Activated naive CD4-positive, alpha-beta T cell treated with Interleukin-2 at 50 U/mL for 16 hours (primary cell): ENCODE measurements around the gene STAT4.

Source experiments
- DNase-seq: peaks from one replicate; pipeline ENCODE4 v3.0.0-alpha.2; 2020

The STAT4 gene

DNA sequence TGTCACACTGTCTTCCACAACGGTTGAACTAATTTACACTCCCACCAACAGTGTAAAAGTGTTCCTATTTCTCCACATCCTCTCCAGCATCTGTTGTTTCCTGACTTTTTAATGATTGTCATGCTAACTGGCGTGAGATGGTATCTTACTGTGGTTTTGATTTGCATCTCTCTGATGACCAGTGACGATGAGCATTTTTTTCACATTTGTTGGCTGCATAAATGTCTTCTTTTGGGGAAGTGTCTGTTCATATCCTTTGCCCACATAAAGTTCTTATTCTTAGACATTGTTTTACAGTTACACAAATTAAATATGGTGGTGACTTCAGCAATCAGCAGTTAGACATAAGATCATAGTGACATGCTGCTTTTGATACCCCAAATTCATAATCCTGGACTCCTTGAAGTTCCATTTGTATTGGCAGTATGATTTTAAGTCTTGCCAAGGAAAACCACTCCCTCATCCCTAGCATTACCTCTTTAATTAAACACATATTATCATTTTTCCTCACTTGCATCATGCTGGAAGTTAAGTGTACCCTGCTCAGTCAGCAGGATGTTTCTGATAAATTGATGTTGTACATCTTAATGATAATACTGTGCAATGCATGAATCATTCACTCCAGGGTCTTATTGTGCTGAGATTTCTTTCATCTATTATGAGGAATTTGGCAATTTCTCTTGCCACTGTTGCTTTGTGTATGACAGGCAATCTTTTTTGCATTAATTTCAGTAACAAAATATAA is 69.2 kb downstream of the STAT4 start:
- DNase-seq = no peak

DNA sequence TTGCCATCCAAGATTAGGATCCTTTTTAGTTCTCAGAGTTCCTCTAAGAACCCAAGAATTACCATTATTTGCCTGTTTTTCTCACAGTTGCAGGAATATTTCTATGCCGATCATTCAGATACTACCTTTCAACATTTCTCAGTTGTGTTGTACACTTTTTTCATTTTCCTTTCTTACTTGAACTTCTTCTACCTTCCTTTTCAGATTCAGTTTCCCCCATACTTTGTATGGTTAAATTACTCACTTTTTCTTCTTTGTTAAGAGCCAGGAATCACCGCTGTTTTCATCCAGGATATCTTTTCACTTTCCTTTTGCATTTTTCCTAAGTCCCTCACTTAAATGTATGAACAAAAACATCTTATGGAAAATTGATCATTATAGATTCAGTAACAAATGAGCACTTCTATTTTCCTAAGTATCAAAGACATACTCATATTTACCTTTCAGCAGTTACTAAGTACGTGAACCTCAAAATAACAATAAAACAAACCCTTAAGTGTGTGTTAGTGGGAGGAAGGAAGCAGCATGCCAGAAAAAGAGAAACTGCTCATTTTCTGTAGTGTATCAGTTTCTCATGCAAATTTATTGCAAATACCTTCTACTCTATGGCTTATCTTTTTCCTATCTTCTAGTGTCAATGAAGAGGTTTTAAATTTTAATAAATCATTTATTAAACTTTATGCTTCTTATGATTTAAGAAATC is 72.5 kb downstream of the STAT4 start:
- no peak for DNase-seq

DNA sequence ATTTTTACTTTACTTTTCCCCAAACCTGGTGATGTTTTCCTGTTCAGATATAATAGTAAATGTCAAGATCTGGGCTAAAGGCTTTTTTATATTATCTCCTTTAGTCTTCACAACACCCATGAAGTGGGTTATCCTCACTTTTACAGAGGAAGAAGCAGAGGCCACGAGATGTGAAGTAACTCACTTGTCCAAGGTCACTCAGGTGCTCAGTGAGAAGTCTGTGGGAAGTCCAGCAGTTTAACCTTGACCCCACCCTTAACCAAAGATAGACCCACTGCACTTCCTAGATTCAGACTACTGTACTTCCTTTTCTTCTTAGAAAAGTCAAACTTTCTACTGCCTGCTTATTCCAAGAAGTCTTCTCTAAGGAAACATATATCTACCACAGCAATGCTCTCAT is 80.5 kb downstream of the STAT4 start:
- DNase-seq = no peak

- no peak for DNase-seq
These were observed 81.2 kb downstream of the STAT4 start for GRCh38 chr2:191069606-191070005.

DNA sequence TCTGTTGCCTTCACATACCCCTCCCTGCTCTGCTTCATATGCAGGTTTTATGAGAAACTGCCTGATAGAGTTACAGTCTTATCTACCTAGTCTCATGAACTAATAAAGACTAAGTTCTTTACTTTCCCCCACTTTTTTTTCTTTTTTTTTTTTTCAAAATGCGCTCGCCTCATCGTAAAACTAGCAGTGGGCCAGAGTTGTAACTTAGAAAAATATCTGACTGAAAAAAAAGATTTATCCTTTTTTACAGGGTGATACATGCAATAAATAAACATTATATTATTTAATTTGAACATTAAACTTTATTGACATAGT is 83.9 kb downstream of the STAT4 start:
- no peak for DNase-seq

- no peak for DNase-seq
These were observed 84.4 kb downstream of the STAT4 start for GRCh38 chr2:191066197-191066918.

DNA sequence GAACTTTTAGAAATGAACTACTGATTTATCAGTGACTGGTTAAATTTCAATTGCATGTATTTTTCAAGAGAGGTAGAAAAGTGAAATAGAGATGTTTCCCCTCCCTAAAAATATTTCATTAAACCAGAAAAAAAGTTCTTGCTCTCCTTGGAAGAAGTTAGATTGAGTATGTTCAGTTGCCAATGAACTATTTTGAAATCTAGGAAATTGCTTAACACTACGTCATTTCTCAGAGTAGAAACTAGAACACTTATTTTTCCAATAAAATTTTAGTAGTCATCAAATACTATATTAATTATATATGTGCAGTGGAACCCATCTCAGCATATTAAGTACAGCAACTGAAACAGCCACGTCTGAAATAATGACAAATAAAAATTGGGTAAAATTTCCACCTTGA is 85.0 kb downstream of the STAT4 start:
- no peak for DNase-seq

DNA sequence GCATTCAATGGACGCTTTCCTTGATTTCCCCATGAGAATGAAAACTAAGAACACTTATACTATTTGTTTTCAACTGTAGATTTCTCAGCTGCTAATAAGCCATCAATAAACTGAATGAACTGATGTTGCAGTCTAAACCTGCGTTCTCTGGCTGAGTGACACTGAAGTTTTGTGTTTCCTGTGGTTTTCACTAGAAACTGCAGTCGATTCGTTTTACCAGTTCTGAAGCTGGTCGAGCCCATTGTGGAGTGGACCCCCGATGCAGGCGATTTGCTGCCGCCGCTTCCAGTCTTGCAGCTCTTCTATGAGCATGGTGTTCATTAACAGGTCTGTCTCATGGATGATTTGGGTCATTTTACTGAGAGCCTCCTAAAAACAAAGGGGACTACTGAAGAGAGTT is 86.2 kb downstream of the STAT4 start:
- DNase-seq = peak; percentile 30

GRCh38 chr2:191063584-191063983 is 87.2 kb downstream of the STAT4 start:
- no peak for DNase-seq

GRCh38 chr2:191061381-191061980 is 89.3 kb downstream of the STAT4 start:
- DNase-seq = no peak

DNA sequence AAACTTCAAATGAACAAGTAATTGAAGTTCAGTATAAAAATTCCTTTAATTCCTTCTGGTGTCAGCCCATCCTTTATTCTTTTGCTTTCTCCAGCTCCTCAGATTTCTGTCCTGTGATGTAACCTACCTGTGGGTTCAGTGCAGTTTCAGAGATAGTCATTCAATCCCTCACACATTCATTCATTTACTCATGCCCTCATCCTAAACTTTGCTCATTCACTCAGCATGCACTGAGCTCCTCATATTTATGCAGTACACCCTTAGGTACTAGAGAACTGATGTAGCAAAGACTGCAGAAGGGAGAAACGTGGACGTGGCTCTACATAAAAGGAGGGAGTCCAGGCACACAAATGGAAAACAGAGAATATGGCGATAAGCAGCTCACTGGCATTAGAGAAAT is 91.5 kb downstream of the STAT4 start:
- DNase-seq = no peak

DNA sequence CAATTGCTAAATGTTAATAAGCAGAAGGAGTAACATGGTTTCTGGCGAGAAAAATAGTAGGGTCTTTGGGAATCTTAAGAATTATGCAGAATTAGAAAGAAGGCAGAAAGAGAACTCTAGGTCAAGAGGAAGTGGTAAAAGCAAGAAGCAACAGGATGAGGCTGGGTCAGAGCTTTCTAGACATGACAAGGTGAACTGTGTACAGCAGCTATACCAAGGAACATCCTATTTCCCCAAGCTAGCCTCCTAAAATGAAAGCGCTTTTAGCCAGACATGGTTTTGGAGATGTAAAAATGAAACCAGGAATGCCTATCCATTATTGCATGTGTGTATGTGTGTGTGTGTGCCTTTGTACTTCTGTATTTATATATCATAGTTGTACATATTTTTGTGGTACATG is 94.6 kb downstream of the STAT4 start:
- DNase-seq = no peak

GRCh38 chr2:191053256-191053655 is 97.5 kb downstream of the STAT4 start:
- DNase-seq = no peak

GRCh38 chr2:191051825-191052778 is 98.7 kb downstream of the STAT4 start:
- DNase-seq = no peak

DNA sequence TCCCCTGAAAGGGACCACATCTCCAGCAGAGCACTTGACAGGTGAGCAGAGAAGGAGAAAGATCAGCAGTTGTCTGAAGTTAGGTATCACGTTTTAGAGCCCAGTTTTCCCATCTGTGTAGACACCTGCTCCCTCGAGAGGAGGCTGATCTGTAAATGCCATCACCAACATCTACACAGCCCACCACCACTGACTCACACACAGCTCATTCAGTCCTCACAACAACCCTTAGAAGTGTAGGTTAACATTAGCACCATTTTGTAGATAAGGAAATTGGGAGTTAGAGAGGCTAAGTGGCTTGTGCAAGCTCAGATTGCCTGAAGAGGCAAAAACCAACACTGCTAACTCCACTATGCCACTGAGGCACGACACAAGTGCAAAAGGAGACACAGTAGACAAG is 99.6 kb downstream of the STAT4 start:
- DNase-seq = no peak

GRCh38 chr2:191050640-191050987 is 100.2 kb downstream of the STAT4 start:
- DNase-seq = no peak

DNA sequence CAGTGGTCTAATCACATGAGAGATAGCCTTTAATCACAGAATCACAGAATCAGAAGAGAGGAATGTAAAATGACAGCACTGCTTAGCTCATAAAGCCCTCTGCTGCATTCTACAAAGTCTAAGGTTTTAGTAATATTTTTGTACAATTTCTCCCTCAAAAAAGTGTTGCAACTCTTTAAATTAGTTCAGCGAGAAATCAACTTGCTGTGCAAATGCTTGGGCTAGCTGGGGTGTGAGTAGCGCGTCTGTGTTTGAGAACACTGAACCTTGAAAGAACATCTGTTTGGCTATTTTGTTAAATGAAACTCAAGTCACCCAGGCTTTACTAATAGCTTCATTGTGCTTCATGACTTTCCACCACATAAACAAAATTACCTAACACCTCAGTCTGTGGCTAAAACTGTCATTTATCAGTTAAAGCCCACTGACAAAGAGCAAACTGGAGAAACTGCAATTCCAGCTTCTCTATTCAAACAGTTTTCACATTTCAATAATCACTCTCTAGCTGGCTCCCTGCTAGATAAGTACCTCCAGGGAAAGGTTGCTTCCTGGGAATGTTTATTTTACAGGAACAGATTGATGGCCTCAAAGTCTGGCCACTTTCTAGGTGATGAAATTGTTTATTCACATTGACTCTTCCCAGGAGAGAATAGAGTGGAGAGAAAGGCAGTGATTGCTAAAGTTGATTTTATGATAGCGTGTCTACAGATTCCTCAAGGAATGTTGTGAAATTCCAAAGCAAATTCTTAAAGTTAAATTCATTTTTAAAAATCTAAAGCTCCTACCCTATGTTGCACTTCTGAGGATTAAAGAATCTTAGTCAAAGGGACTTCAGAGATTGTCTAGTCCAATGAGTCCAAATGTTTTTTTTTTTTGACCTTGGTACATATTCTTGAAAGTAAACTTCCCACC is 100.8 kb downstream of the STAT4 start:
- no peak for DNase-seq

GRCh38 chr2:191048073-191048472 is 102.7 kb downstream of the STAT4 start:
- DNase-seq = no peak

GRCh38 chr2:191045141-191045540 is 105.7 kb downstream of the STAT4 start:
- DNase-seq = no peak

GRCh38 chr2:191043438-191043837 is 107.4 kb downstream of the STAT4 start:
- DNase-seq = no peak

DNA sequence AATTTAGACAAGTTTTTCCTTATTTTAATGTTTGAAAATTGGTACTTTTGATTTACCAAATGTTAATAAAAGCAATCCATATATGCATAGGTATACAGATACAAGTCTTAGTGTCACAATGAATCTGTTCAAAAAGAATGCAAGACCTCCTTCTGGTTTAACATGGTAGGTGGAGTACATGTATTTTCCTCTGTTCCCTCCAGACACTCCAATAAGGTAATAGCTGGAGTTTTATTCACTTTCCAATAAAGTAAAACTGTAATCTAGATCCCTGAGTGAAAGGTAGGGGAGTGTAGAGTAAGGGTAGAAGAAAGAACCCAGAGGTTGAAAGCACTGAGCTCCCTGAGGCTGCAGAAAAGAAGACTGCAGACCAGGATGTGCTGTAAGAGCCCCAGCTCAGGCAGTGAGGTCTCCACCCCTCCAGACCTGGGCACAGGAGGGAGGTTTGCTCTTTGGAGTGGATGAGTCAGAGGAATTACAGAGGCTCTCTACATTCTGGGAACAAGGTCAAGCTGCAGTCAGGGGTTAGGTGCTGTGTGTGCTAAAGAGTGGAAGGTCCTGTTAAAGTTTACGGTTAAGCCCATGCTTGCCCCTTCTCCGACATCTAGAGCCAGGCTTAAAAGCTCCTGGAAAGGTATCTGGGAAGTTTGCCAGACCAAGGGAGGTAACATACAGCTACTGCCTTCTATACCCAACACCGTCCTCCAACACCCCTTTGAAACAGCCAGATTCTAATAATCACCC is 109.2 kb downstream of the STAT4 start:
- no peak for DNase-seq
